ENCODE results near the gene AANAT.

GRCh38 chr17:76519048-76519966 is 51.9 kb downstream of the AANAT start:
- TF ChIP-seq, protein P1, sequence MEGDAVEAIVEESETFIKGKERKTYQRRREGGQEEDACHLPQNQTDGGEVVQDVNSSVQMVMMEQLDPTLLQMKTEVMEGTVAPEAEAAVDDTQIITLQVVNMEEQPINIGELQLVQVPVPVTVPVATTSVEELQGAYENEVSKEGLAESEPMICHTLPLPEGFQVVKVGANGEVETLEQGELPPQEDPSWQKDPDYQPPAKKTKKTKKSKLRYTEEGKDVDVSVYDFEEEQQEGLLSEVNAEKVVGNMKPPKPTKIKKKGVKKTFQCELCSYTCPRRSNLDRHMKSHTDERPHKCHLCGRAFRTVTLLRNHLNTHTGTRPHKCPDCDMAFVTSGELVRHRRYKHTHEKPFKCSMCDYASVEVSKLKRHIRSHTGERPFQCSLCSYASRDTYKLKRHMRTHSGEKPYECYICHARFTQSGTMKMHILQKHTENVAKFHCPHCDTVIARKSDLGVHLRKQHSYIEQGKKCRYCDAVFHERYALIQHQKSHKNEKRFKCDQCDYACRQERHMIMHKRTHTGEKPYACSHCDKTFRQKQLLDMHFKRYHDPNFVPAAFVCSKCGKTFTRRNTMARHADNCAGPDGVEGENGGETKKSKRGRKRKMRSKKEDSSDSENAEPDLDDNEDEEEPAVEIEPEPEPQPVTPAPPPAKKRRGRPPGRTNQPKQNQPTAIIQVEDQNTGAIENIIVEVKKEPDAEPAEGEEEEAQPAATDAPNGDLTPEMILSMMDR (conservative IDR thresholded peaks at IDR 0.05 in 1 of 2, IDR thresholded peaks at IDR 0.05 in 1 of 2; ENCODE audit: extremely low read depth in 1 of 2, insufficient read depth in 1 of 2, low read depth in 1 of 2, low read length in 2 of 2) = no peak
- TF ChIP-seq EZH2 (IDR thresholded peaks at IDR 0.05; ENCODE audit: borderline replicate concordance, low read length) = no peak

All from mammary epithelial cell (primary cell).